ENCODE results near the gene ST7. TPM values are rescaled to one million over a fixed set of nuclear protein-coding genes. Genes with fewer than 3 reads are reported as not detected.

Gene ST7
- total and polyA plus RNA-seq, 7 donors: 6.0 to 12.5 (median 7.3) TPM

- H3K27me3 ChIP-seq (ENCODE audit: insufficient read depth in 3 of 3, low read length in 2 of 3): no peaks in the 10 kb centered on the region
- peaks cover 6% of the 10 kb centered on the region for H3K4me1 ChIP-seq
- no peak for TF ChIP-seq CTCF (IDR thresholded peaks at IDR 0.05)
- intact Hi-C loops (cut with DNase I): no loop called here
- no peak overlapping the region for H3K27ac ChIP-seq
- H3K9me3 ChIP-seq: no peaks in the 10 kb centered on the region
- no peaks in the 10 kb centered on the region for H3K36me3 ChIP-seq (ENCODE audit: insufficient read depth in 1 of 2, low read depth in 1 of 2)
- DNase-seq: no peak
- WGBS, 3 donors: 89 to 94% (median 90%) methylated on average over 3 of the region's 3 CpGs
- ATAC-seq: no peak
- H3K4me3 ChIP-seq: no peak overlapping the region
Measured at GRCh38 chr7:117008118-117008885, 55.0 kb downstream of the ST7 start.

GRCh38 chr7:117008886-117009531 lies 55.7 kb downstream of the ST7 start:
- H3K4me3 ChIP-seq: no peak overlapping the region
- ATAC-seq: no peak
- H3K9me3 ChIP-seq: no peaks in the 10 kb centered on the region
- no peak for DNase-seq
- intact Hi-C loops (cut with DNase I): no loop called here
- no peaks in the 10 kb centered on the region for H3K27me3 ChIP-seq (ENCODE audit: insufficient read depth in 3 of 3, low read length in 2 of 3)
- H3K36me3 ChIP-seq (ENCODE audit: insufficient read depth in 1 of 2, low read depth in 1 of 2): no peaks in the 10 kb centered on the region
- TF ChIP-seq CTCF (IDR thresholded peaks at IDR 0.05): no peak
- 92 to 97% (median 93%) methylated on average over 2 of the region's 2 CpGs for WGBS, 3 donors
- H3K4me1 ChIP-seq: peaks cover 9% of the 10 kb centered on the region
- no peak overlapping the region for H3K27ac ChIP-seq

- DNase-seq (no peak), ATAC-seq (no peak)
- TF ChIP-seq CTCF (IDR thresholded peaks at IDR 0.05): no peak
- H3K4me3 ChIP-seq: no peak overlapping the region
- no peaks in the 10 kb centered on the region for H3K9me3 ChIP-seq
- 86 to 89% (median 87%) methylated on average over 3 of the region's 3 CpGs for WGBS, 3 donors
- no peaks in the 10 kb centered on the region for H3K27me3 ChIP-seq (ENCODE audit: insufficient read depth in 3 of 3, low read length in 2 of 3)
- H3K4me1 ChIP-seq: peaks cover 16% of the 10 kb centered on the region
- intact Hi-C loops (cut with DNase I): loop anchor here in 1 of 2 donors (5.0 kb wide), 1 partner anchor 33 kb away; no protein-coding TSS in a partner anchor
- no peaks in the 10 kb centered on the region for H3K36me3 ChIP-seq (ENCODE audit: insufficient read depth in 1 of 2, low read depth in 1 of 2)
- no peak overlapping the region for H3K27ac ChIP-seq
Measured at GRCh38 chr7:117009705-117010361, 56.5 kb downstream of the ST7 start.

- ATAC-seq: no peak
- intact Hi-C loops (cut with DNase I): loop anchor here in 1 of 2 donors (5.0 kb wide), 1 partner anchor 33 kb away; no protein-coding TSS in a partner anchor
- Histone ChIP-seq H3K27ac (no peak overlapping the region), H3K4me3 (no peak overlapping the region), H3K27me3 (ENCODE audit: insufficient read depth in 3 of 3, low read length in 2 of 3) (no peaks in the 10 kb centered on the region), H3K36me3 (ENCODE audit: insufficient read depth in 1 of 2, low read depth in 1 of 2) (no peaks in the 10 kb centered on the region), H3K4me1 (peaks cover 23% of the 10 kb centered on the region), H3K9me3 (no peaks in the 10 kb centered on the region)
- 93 to 94% (median 93%) methylated on average over 6 of the region's 6 CpGs for WGBS, 3 donors
- TF ChIP-seq CTCF (IDR thresholded peaks at IDR 0.05): no peak
- no peak for DNase-seq
Measured at GRCh38 chr7:117010375-117011133, 57.3 kb downstream of the ST7 start.
